Fibroblast of peridontal ligament (primary cell): ENCODE results near the gene ECM1.

ENCODE experiments used
- DNase-seq: peaks from one replicate; pipeline ENCODE4 v3.0.0-alpha.2; 2010; ENCODE audit errors: extremely low read depth

ECM1 gene

DNA sequence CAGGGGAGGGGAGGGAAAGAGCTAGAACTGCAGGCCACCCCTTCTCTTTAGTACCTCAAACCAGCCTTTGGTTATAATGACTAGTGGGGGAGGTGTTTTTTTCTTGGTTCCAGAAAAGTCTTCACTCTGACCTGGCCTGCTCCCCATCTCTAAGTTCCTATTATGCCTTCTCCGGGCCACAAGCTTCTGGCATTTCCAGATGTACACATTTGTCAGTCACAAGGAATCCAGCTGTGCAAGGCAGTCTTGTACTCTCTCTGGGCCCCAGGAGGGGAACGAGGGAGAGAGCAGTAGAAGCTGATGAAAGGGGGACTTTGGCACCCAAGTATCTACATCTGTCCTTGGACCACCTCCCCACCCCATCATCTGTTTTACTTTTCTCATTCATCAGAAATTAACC is 4.9 kb downstream of the ECM1 start:
- DNase-seq: peak; percentile 24

DNA sequence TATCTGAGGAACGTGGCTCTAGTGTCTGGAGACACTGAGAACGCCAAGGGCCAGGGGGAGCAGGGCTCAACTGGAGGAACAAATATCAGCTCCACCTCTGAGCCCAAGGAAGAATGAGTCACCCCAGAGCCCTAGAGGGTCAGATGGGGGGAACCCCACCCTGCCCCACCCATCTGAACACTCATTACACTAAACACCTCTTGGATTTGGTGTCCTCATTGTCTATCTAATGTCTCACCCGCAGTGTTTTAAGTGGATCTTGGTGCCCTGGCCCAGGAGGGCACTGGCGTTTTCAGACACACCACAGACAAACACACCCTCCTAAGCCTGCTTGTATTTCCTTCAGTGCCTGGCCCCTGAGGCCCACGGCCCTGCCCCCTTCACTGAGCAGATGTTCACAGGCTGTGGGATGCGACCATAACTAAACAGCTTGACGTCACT is 5.5 kb downstream of the ECM1 start:
- peak; percentile 16 for DNase-seq

DNA sequence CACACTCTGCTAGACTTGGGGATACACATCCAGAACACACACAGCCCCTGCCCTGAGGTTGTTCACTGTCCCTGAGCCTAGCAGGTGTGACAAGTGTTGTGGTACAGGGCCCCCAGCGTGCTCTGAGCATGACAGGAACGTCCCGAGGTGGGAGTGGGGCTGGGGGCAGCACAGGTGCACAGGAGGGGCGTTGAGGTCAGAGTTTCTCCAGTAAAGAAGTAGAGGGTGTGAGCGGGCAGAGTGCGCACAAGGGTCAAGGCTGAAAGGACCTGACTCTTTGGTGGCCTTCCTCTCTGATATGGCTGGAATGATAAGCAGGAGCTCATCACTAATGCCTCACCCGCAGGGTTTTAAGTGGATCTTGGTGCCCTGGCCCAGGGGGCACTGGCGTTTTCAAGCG is 6.4 kb downstream of the ECM1 start:
- DNase-seq: no peak

DNA sequence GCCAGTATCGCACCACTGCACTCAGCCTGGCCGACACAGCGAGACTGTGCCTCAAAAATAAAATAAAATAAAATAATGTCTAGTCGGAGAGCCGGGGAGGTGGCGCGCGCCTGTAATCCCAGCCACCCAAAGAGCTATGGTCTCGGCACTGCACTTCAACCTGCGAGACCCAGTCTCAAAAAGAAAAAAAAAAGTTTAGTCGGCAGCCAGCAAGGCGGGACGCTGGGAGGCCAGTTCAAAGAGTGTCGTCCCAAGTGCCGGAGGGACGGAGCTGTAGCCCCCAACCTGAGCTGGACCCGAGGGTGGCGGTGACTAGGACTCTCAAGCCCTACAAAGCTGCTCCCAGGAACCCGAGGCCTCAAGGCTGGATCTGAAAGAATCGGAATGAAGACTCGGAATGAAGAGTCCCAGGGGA is 7.0 kb downstream of the ECM1 start:
- no peak for DNase-seq

DNA sequence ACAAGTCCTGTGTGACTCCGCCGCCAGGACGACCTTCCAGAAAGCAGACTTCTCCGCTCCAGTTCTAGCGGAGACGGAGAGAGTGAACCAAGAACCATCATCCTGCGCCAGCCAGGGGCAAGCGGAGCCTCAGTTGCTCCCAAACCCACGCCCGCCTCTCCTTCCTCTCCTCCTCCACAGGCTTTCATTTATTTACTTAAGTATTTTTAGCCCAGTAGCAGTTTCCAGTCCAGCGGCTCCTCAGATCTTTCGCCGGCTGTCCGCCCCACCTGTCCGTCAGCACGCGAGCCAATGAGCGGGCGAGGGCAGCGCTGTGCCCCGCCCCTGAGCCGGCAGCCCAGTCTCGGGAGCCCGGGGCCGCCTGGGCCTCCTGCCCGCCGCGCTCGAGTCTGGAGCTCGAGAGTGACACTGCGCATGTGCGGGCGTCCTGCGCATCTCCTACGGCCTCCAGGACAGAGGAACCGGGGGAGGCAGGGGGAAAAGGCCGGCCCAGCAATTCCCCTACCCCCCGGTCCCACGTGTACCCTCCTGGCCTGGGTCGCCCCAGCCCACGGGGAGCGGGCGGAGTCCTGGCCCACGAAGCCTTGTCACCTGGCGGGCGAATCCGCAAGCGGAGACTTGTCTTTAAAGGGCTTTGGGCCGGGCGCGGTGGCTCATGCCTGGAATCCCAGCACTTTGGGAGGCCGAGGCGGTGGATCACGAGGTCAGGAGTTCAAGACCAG is 7.6 kb downstream of the ECM1 start, which contains the start of gene FALEC:
Gene FALEC, plus strand, starts transcription at position 425 of the 722 bp plus-strand sequence.
- peak; percentile 94 for DNase-seq

DNA sequence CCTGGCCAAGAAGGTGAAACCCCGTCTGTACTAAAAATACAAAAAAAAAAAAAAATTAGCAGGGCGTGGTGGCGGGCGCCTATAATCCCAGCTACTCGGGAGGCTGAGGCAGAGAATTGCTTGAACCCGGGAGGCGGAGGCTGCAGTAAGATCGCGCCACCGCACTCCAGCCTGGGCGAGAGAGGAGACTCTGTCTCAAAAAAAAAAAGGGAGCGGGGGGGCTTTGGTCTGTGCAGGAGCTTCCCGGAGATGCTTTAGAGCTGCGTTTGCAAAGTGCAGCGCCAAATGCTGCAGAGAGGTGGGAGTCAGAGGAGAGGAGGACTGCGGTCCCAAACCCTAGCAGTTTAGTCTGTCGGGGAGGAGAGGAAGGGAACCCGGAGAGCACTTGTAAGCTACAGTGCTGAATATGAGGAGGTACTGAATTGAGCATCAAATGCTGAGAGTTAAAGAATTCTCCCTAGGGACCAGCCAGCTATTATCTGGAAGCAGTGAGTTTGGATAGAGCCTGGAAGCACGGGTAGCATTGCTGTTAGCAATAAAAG is 8.2 kb downstream of the ECM1 start:
- peak; percentile 38 for DNase-seq

DNA sequence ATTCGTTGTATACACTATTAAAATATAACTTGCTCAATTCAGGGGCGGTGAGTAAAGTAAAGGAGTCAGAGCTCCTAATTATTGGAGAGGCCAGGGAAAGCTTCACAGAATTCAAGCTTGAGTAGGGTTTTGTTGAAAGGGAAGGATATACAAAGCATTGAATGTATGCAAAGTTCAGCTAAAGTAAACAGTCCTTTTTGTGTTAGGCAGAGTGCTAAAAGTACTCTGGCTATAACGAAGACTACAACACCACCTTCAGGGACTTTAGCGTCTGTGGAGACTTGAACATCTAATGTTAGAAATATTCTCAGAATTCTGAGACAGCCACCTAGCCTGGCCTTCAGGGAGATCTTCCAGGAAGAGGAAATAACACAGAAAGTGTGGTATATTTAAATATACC is 8.7 kb downstream of the ECM1 start:
- no peak for DNase-seq

DNA sequence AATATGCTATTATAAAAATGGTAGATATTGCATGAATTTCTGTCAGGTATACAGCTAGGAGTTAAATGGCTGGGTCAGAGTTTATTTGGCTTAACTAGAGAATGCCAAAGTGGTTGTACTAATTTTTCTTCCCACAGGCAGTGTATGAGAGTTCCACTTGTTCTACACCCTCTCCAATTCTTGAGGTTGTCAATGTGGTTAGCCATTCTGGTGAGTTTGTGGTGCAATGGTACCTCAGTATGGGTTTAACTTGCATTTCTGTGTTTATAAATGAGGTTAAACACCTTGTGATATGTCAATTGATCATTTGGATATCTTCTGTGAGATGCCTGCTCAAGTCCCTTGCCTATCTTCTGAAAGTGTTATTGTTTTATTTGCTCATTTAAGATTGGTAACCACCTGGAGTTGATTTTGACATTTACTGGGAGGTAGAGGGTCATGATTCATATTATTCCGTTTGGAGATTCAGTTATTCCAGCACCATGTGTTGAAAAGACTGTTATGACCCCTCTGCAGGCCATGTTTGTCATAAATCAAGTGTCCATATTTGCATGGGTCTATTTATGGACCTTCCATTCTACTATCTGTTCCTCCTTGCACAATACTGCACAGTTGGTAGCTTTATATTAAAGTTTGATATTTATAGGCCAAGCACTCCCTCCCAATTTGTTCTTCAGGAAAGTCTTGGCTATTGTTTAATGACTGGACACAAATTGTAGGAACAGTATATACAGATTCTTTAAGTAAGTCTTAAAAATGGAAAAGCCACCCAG is 13.5 kb downstream of the ECM1 start:
- no peak for DNase-seq

DNA sequence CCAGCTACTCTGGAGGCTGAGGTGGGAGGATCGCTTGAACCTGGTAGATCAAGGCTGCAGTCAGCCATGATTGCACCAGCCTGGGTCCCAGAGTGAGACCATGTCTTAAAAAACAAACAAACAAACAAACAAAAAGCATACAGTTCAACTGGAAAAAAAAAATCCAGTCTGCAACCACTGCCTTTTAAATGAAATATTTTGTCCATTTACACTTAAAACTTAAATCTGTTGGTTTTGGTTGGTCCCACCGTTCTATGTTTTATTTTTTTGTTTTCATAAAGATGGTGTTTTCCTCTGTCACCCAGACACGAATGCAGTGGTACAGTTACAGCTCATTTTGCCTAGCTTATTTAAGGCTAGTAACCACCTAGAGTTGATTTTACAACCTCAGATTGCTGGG is 17.4 kb downstream of the ECM1 start:
- DNase-seq: no peak

DNA sequence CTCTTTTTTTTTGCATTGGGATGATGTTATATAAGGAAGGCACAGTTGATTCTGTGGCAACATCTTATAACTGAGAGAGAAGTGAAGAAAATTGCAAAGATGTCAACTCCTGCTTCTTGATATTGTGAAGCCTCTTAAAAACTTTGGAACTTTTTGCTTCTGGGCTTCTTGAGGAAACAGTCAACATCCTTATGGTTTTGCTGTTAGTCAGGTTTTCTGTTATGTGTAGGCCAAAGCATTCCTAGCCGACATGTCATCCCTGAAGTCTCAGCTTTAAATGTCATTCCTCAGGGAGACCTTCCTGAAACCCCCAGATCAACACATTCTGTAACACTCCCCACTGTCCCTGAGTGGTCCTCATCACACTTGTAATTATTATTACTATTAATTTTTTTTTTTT is 20.3 kb downstream of the ECM1 start:
- peak; percentile 73 for DNase-seq

DNA sequence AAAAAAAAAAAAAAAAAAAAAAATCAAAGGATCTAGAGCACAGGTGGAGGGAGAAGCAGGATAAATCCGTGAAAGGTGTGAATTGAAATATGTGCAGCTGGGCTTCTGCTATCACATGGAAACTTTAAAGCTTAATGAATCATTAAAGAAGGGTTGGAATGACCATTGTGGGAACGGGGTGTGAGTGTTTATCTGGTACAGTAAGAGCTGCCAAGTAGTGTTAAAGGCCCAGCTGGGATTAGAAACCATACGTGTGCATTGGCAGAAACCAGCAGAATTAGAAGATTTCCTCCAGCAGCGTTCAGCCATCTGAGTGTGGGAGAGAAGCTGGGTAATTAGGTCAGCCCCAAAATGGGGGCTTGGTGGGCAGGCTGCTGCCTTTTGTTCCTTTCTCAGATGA is 21.1 kb downstream of the ECM1 start:
- DNase-seq: peak; percentile 80

DNA sequence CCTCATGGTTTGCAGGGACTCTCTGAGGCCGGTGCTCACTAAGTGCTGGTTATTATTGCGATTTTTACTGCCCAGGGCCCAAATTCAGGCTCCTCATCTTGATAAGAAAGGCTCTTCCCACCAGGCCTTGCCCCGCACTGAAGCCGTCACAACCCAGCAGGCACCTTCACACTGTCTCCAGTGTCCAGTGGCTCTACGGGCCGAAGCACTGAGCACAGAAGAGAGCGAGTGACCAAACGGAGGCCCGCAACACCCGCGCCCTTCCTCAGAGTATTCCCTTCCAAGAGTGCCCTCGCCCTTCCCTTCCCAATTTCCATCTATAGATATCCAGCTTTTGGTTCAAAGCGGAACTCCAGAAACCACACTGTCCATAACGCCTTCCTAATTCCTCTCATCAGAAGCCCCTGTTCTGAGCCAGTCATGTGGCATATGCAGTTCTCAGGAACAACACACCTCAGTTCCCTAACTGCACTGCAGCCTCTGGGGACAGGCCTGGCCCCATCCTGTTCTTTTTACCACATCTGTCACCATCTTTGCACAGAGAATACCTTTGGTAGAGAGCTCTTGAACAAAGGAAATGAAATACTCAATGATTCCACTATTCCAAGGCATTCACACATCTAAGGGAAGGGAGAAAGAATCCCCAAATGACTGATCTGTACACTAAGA is 22.7 kb downstream of the ECM1 start:
- no peak for DNase-seq

DNA sequence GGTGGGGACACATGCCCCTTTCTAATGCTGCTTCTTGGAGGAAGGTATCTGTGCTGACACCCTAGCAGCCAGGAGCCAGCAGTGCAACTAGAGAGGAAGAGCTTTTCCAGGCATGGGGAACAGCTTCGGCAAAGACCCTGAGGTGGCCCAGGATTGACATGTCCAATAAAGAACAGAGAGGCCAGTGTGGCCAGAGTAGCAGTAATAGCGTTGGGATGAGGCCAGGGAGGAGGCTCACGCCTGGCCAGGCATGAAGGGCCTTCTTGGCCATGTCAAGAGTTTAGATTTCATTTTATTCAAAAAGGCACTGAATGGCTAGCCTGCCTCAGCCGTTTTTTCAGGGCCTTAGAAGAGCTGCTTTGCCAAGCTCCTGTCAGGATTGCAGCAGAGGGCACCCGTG is 25.0 kb downstream of the ECM1 start:
- no peak for DNase-seq

DNA sequence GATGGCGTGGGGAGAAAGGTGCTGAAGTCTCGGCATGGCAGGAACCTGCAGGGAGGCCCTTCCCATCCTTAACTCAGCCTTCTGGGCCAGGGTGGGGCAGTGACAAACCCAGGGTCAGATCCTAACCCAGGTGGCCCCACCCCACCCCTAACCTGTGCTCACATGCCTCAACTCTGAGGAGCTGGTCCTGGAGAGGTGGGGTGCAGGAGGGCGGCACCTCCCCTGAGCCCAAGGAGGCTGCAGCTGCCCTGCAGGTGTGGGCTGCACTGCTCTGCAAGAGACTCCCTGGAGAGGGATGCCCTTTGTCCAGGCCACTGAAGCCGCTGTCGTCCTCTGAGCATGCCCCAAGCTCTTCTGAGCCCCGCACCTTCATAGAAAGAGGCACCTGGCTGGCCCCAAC is 26.1 kb downstream of the ECM1 start:
- no peak for DNase-seq

DNA sequence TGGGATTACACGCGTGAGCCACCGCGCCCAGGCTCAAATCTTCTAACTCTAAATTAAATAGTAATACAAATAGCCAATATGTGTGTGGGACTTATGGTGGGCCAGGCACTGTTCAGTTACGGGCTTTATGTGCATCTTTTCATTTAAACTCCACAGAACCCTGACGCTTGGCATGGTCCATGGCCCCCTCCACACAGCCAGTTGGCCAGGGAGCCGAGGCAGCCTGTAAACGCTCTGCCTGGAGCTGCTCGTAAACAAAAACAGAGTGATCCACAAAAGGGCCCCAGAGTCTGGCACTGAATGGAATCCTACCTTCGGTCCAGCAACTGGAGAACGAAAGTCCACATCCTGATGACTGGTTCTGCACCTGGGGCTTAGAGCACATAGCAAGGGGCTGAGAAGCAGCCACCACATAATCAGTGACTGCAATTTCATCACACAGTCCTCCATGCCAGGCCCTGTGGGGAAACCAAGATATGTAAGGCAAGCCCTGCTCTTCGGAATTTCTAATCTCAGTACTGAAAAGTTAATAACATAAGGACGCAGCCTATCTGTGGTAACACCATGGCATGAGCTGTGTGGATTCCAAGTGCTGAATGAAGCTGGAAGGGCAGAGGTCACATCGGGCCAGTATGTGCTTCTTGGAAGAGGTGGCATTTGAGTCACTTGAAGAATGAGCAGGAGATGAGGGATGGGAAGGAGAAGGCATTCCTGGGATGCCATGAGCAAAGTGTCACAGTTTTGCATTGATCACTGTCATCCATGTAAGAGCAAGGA is 27.8 kb downstream of the ECM1 start:
- no peak for DNase-seq

DNA sequence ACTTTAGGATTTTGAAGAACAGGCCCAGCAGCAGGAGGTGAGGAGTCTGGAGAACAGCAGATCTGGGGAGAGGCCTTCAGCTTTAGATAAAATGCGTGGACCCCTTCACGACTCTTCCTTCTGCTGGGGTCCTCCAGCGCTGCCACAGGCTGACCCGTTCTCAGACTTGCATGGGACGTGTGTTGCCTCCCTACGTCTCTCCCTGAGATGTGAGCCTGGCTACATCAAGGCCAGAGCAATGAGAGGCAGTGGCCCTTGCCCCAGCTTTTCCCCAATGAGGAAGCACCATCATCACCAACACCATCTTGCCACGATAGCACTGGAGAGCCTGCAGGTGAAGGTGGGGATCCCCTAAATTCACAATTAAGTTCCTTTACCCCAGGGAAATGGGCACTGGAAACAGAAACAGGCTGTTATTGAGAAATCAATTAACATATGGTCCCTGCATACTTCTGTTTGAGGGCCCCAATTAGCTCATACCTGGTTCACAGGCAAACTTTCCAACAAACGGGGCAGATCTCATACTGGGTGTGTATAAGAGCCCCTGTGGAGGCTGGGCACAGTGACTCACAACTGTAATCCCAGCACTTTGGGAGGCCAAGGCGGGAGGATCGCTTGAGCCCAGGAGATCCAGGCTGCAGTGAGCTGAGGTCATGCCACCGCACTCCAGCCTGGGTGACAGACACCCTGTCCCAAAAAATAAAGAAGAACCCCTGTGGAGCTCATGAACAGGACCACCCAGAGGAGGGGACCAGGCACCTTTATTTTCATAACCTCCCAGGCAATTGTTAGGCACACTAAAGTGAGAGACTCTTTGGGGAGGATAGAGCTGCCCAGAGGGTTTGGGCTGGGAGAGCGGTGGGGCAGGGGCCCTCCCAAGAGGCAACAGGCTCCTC is 29.2 kb downstream of the ECM1 start:
- no peak for DNase-seq

DNA sequence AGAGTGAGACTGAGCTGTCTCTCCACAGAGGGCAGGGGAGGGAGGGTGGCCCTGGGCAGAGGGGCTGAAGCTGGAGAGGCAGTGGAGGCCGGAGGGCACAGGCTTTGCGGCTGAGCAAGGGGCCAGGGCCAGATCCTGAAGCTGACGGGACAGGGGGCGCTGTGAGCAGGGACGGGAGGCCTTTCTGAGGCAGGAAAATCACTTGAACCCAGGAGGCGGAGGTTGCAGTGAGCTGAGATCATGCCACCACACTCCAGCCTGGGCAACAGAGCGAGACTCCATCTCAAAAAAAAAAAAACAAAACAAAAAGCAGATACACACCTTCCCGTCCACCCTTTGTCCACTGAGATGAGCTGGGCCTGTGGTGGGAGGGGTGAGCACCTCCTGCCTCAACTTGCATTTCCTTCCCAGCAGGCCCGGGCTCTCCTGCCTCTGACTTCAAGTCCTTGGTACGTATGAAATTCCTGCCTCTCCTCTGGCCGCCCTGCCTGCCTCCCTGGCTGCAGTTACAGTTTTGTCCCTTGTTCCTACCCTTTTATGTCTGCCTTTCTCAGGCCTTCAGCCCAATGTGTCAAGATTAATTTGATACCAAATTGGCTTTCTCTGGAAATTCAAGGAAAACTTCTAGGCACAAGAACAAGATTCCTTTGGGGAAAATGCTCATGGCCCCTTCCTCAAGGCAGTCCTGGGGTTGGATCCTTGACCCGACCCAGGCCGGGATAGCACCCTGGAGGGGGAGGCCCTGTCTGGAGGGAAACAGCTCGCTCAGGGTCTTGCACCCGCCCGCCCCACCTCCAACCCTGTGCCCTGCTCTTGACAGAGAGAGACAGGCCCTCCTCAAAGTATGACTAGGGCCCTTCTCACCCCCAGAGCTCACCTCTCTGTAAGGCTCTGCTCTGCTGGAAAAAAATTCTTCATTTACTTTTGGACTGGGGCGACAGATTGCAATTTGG is 30.1 kb downstream of the ECM1 start:
- peak; percentile 73 for DNase-seq

DNA sequence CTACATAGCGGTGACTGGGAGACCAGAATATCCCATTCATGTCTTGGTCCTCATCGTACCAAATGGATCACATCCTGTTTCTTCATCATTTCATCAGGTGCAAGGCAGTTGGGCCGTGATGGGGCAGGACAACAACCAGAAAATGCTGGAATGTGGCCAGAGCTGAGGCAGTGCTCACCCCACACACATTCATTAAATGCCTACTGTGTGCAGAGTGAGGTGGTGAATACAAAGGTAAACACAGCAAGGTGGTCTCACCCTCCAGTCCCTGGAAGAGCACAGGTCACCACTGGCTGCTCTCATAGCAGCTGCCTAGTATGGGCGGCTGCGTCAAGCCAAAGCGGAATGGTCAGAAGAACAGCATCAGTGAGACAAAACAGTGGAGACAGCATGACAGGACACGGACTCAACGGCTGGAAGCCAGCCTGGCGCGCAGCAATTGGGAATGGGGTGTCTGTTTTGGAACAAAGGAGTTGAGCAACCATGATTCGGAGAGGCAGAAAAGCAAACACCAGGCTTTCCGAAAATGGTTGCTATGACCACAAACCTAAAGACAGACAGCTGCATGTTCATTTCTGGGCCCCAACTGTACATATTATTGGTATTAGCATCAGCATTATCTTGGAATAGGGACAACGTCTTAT is 35.7 kb downstream of the ECM1 start:
- DNase-seq: no peak

DNA sequence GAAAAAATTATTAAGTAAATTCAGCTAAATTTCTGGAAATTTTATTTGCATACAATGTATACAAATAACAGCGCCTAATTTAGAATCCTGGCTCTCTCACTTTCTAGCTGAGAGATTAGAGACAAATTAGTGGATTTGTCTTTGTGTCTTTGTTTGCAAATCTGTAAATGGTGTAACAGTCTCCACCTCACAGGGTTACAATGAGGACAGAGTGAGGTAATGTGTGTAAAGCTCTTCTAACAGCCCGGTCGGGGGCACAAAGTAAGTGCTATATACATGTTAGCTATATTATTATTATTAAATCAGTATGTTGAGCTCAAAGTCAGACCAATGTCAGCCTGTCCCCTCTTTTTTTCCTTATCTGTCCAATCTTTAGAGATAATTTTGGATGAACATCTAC is 36.3 kb downstream of the ECM1 start:
- no peak for DNase-seq
